ENCODE results near the gene LRTM1.

DNA sequence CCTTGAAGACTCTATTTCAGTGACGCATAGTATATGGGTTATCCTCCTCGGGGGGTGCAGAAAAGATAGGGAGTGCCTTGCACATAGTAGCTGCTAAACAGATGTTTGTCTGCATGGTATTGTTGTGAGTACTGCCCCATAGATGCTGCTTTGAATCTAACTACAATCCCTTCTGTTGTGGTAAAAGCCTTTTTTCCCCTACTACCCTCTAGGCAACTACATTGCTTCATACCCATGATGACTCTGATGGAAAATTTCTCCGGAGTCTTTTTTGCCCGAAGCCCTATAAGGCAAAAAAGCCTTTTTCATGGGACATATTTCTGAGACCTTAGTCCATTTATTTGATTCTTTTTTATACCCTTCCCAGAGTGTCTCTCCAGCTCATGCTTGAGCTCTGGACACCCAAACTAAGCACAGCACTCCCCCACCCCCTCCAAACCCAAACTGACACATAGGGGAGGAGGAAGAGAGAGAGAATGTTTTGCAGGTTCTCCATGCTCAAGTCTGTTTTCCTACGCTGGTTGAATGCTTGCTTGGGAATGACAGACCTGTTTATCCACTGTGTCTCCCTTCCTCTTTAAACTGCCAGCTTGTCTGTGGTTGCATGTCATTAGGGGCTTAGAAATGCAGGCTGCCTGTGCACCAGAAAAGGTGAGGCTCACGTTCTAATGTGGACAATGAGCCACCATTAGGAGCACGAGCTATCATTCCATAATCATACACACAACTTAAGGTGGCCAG is 52.9 kb downstream of the LRTM1 start:
- no peak for TF ChIP-seq GATA3 (IDR thresholded peaks at IDR 0.05; ENCODE audit: low read depth, low read length)
- TF ChIP-seq GATA2 (IDR thresholded peaks at IDR 0.05; ENCODE audit: low read depth, low read length) = no peak

Data from SH-SY5Y (cell line).